ENCODE data around the gene KCTD1.

Gene KCTD1

DNA sequence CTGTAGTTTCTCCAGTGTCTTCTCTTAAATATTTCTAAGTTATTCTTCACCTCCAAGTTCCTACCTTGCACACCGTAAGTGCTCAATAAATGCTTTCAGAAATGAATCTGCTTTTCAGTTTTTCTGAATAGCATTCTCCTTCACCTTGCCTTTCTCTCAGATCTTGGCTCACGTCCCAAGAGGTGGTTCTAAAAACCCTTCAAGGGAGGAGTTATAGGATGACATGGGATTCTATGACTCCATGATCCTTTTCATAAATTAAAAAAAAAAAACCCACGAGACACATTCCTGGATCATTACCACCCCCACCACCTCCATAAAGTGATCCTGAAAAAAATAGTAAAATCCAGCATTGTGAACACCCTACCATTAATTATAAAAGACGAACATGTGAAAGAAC, 11.7 kb downstream of the KCTD1 start:
- TF ChIP-seq CTCF (IDR thresholded peaks at IDR 0.05) = no peak

GRCh38 chr18:26536032-26536431, 12.3 kb downstream of the KCTD1 start:
- TF ChIP-seq CTCF (IDR thresholded peaks at IDR 0.05) = no peak

GRCh38 chr18:26535630-26536029, 12.7 kb downstream of the KCTD1 start:
- no peak for TF ChIP-seq CTCF (IDR thresholded peaks at IDR 0.05)

- no peak for TF ChIP-seq CTCF (IDR thresholded peaks at IDR 0.05)
Observed at GRCh38 chr18:26532367-26533340, 15.7 kb downstream of the KCTD1 start.

DNA sequence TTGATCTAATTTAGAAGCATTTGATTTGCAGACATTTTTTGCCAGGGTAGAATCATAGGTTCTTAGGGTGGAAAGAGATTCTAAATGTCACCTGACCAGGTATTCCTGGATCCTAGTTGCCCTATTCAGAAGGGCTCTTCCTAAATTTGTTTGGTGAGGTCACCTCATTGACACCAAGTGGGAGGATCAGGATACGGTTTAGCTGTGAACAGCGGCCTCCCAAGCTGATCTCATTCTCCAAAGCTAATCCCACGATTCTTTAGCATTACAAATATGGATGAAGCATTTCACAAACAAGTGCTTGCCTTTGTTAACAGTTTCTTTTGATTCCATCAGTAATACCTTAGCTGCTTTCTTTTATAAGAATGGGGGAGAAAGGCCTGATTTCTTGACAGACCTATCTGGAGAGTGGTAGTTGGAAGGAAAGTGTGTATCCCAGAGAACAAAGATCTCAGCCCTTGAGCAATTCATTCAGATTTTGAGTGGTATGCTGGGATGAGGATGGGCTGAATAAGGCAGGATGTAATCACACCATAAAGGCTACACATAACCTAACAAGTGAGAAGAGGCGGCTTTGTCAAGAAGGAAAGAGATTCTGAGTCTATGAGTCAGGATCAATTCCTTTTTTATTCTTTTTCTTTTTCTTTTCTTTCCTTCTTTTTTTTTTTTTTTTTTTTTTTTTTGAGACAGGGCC, 16.6 kb downstream of the KCTD1 start:
- no peak for TF ChIP-seq CTCF (IDR thresholded peaks at IDR 0.05)

- no peak for TF ChIP-seq CTCF (IDR thresholded peaks at IDR 0.05)
Observed at GRCh38 chr18:26526966-26527234, 21.5 kb downstream of the KCTD1 start.

GRCh38 chr18:26526128-26526965, 22.0 kb downstream of the KCTD1 start:
- no peak for TF ChIP-seq CTCF (IDR thresholded peaks at IDR 0.05)
